ENCODE data around the gene PPP3CB.

DNA sequence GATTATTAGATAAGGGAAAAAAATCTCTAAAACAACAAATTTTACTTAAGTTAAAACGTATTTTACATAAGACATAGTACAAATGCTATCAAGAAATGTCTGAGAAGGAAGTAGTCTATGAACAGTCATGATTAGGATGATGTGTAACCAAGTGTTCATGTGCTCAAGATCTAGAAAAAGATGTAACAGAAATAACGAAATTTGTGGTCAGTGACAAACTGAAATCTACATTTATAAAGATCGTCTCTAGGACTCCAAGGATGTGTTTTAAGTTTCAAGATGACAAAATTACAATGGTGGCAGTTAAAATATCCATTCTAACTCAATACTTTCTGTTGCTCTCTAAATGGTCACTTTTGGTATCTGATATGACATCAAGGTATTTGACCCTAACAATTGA, 17.2 kb downstream of the PPP3CB start:
- TF ChIP-seq POLR2A (IDR thresholded peaks at IDR 0.05; ENCODE audit: low read depth, low read length) = no peak
- TF ChIP-seq TAF1 (IDR thresholded peaks at IDR 0.05; ENCODE audit: low read depth, low read length) = no peak
- TF ChIP-seq POLR2AphosphoS5 (IDR thresholded peaks at IDR 0.05; ENCODE audit: low read depth, low read length) = no peak
